SK-N-SH treated with all-trans-retinoic acid at 6 μM for 48 hours (cell line): ENCODE measurements around the gene CEP131.

ENCODE experiments used
- BACH2 ChIP-seq: fragments of 250-450 bp; sonication (Bioruptor Pico); IDR thresholded peaks from 2 replicates; pipeline ENCODE4 v1.9.0; 2021; ENCODE audit warnings: mild to moderate bottlenecking, borderline replicate concordance
- CREB5 ChIP-seq: fragments of 250-450 bp; sonication (Bioruptor Pico); IDR thresholded peaks from 2 replicates; pipeline ENCODE4 v1.5.1; 2020; ENCODE audit warnings: low read depth, mild to moderate bottlenecking, moderate library complexity
- PATZ1 ChIP-seq: fragments of 250-450 bp; sonication (Bioruptor Pico); IDR thresholded peaks from 2 replicates; pipeline ENCODE4 v1.8.0; 2020; ENCODE audit warnings: mild to moderate bottlenecking, moderate library complexity, borderline replicate concordance
- POU6F1 ChIP-seq: fragments of 250-450 bp; sonication (Bioruptor Pico); IDR thresholded peaks from 2 replicates; pipeline ENCODE4 v1.8.0; 2021; ENCODE audit warnings: low read depth, mild to moderate bottlenecking, moderate library complexity, borderline replicate concordance
- SNAI2 ChIP-seq: fragments of 250-450 bp; sonication (Bioruptor Pico); IDR thresholded peaks from 2 replicates; pipeline ENCODE4 v1.5.0; 2020; ENCODE audit warnings: mild to moderate bottlenecking, moderate library complexity
- TCF4 ChIP-seq: fragments of 250-450 bp; sonication (Bioruptor Pico); IDR thresholded peaks from 2 replicates; pipeline ENCODE4 v1.8.0; 2021; ENCODE audit warnings: mild to moderate bottlenecking, moderate library complexity, borderline replicate concordance
- ZC3H10 ChIP-seq: fragments of 250-450 bp; sonication (Bioruptor Pico); IDR thresholded peaks from 2 replicates; pipeline ENCODE4 v1.5.1; 2021; ENCODE audit warnings: mild to moderate bottlenecking, moderate library complexity
- ZFP3 ChIP-seq: fragments of 250-450 bp; sonication (Bioruptor Pico); IDR thresholded peaks from 2 replicates; pipeline ENCODE4 v1.5.0; 2020; ENCODE audit warnings: mild to moderate bottlenecking, moderate library complexity
- ZNF565 ChIP-seq: fragments of 450-650 bp; formaldehyde crosslinking; conservative IDR thresholded peaks from 2 replicates; pipeline ENCODE4 v1.5.0; 2020; ENCODE audit warnings: low read depth, mild to moderate bottlenecking, moderate library complexity
- ZNF70 ChIP-seq: fragments of 450-650 bp; formaldehyde crosslinking; IDR thresholded peaks from 2 replicates; pipeline ENCODE4 v1.5.0; 2020; ENCODE audit warnings: mild to moderate bottlenecking, moderate library complexity
- ZNF8 ChIP-seq: fragments of 450-650 bp; formaldehyde crosslinking; IDR thresholded peaks from 2 replicates; pipeline ENCODE4 v1.5.0; 2020; ENCODE audit warnings: mild to moderate bottlenecking, moderate library complexity

- TF ChIP-seq ZNF70 = no peak
- no peak for TF ChIP-seq SNAI2 (CRISPR knock-in tag)
- no peak for TF ChIP-seq BACH2 (CRISPR knock-in tag)
- no peak for TF ChIP-seq PATZ1
- TF ChIP-seq POU6F1 = no peak
- TF ChIP-seq ZC3H10 = no peak
- TF ChIP-seq TCF4 (CRISPR knock-in tag) = no peak
- TF ChIP-seq CREB5 = no peak
- TF ChIP-seq ZNF565 (CRISPR knock-in tag) = no peak
- TF ChIP-seq ZFP3 (CRISPR knock-in tag) = no peak
- TF ChIP-seq ZNF8 (CRISPR knock-in tag) = no peak
Observed at GRCh38 chr17:81202318-81202717, 20.4 kb downstream of the CEP131 start.
